Suprapubic skin (tissue), 4 donors: ENCODE measurements around the gene ANO2. TPM values are rescaled to one million over a fixed set of nuclear protein-coding genes. Genes with fewer than 3 reads are reported as not detected.

Experiments used
- DNase-seq, 2 donors: peaks; one replicate each; pipeline ENCODE4 v3.0.0-alpha.2; 2019; ENCODE audit warnings: low spot score in 2 of 2
- H3K27ac ChIP-seq: fragments of 200-600 bp; sonication (generic); one replicate; pipeline ENCODE4 v1.5.1; 2019
- H3K27me3 ChIP-seq: fragments of 200-600 bp; sonication (generic); one replicate; pipeline ENCODE4 v1.5.1; 2019
- H3K36me3 ChIP-seq: fragments of 200-600 bp; sonication (generic); one replicate; pipeline ENCODE4 v1.5.1; 2019
- H3K4me1 ChIP-seq: fragments of 200-600 bp; sonication (generic); one replicate; pipeline ENCODE4 v1.5.1; 2019
- H3K4me3 ChIP-seq: fragments of 200-600 bp; sonication (generic); one replicate; pipeline ENCODE4 v1.5.1; 2019; ENCODE audit warnings: mild to moderate bottlenecking
- H3K9me3 ChIP-seq: fragments of 200-600 bp; sonication (generic); one replicate; pipeline ENCODE4 v1.5.1; 2019
- CTCF ChIP-seq, 2 donors: fragments of 200-600 bp in 1 of 2; fragments of 450-650 bp in 1 of 2; sonication (generic) in 1 of 2; IDR thresholded peaks; one replicate each; pipeline ENCODE4 v1.5.1; 2016 to 2019; ENCODE audit warnings: antibody characterized with exemption in 2 of 2, mild to moderate bottlenecking in 1 of 2, moderate library complexity in 1 of 2
- EP300 ChIP-seq: sonication (generic); formaldehyde crosslinking; IDR thresholded peaks from one replicate; pipeline ENCODE4 v1.6.1; 2017; ENCODE audit warnings: antibody characterized with exemption
- POLR2A ChIP-seq, 2 donors: fragments of 450-650 bp; IDR thresholded peaks; one replicate each; pipeline ENCODE4 v1.6.1; 2017; ENCODE audit warnings: antibody characterized with exemption in 2 of 2, mild to moderate bottlenecking in 2 of 2, moderate library complexity in 2 of 2
- POLR2AphosphoS5 ChIP-seq, 3 donors: sonication (generic); formaldehyde crosslinking; IDR thresholded peaks; one replicate each; pipeline ENCODE4 v1.6.1; 2017; ENCODE audit warnings: antibody characterized with exemption in 3 of 3
- WGBS: methylation state at CpG from one replicate; pipeline ENCODE4 v1.1.5; 2018; 5-methylcytosine and 5-hydroxymethylcytosine counted together
- total RNA-seq, 4 donors: library from RNA; depleted of rRNA; stranded (reverse); fragments of >200 nt; gene quantifications; one replicate each; pipeline ENCODE4 v1.1.0, GENCODE V29; 2016

ANO2 gene
- total RNA-seq, 4 donors from 2014 or later, result 1.1 to 9.7 (median 2.0) TPM

- 63% methylated on average over 7 of the region's 9 CpGs for WGBS
- no peak overlapping the region for H3K27ac ChIP-seq
- TF ChIP-seq CTCF (IDR thresholded peaks at IDR 0.05) (no peak), POLR2A (IDR thresholded peaks at IDR 0.05) (no peak), POLR2AphosphoS5 (IDR thresholded peaks at IDR 0.05) (no peak), EP300 (no peak)
- H3K9me3 ChIP-seq, result no peaks in the 10 kb centered on the region
- no peaks in the 10 kb centered on the region for H3K27me3 ChIP-seq
- H3K4me3 ChIP-seq, result no peak overlapping the region
- H3K36me3 ChIP-seq, result no peaks in the 10 kb centered on the region
- no peak for DNase-seq
- no peaks in the 10 kb centered on the region for H3K4me1 ChIP-seq
Observed at GRCh38 chr12:5984873-5985272, 39.8 kb upstream of the ANO2 start.

- Histone ChIP-seq H3K36me3 (no peaks in the 10 kb centered on the region), H3K4me3 (no peak overlapping the region), H3K9me3 (no peaks in the 10 kb centered on the region), H3K27me3 (no peaks in the 10 kb centered on the region), H3K4me1 (no peaks in the 10 kb centered on the region), H3K27ac (no peak overlapping the region)
- no peak for DNase-seq
- 82% methylated on average over 4 of the region's 4 CpGs for WGBS
- TF ChIP-seq CTCF (IDR thresholded peaks at IDR 0.05), result no peak
Observed at GRCh38 chr12:5982106-5982505, 37.0 kb upstream of the ANO2 start.

- Histone ChIP-seq H3K4me3 (no peak overlapping the region), H3K9me3 (no peaks in the 10 kb centered on the region), H3K27ac (no peak overlapping the region), H3K4me1 (no peaks in the 10 kb centered on the region), H3K36me3 (no peaks in the 10 kb centered on the region), H3K27me3 (no peaks in the 10 kb centered on the region)
- 87% methylated on average over 6 of the region's 6 CpGs for WGBS
- TF ChIP-seq CTCF (IDR thresholded peaks at IDR 0.05) (no peak), POLR2A (IDR thresholded peaks at IDR 0.05) (no peak), EP300 (no peak), POLR2AphosphoS5 (IDR thresholded peaks at IDR 0.05) (no peak)
- no peak for DNase-seq
Observed at GRCh38 chr12:5977556-5977955, 32.5 kb upstream of the ANO2 start.

- H3K36me3 ChIP-seq, result no peaks in the 10 kb centered on the region
- no peaks in the 10 kb centered on the region for H3K9me3 ChIP-seq
- DNase-seq, result no peak
- H3K4me1 ChIP-seq, result no peaks in the 10 kb centered on the region
- no peak overlapping the region for H3K27ac ChIP-seq
- WGBS, result 41% methylated on average over 6 of the region's 6 CpGs
- H3K4me3 ChIP-seq, result no peak overlapping the region
- no peaks in the 10 kb centered on the region for H3K27me3 ChIP-seq
- TF ChIP-seq POLR2A (IDR thresholded peaks at IDR 0.05), result no peak
- TF ChIP-seq POLR2AphosphoS5 (IDR thresholded peaks at IDR 0.05), result no peak
Observed at GRCh38 chr12:5976711-5977110, 31.7 kb upstream of the ANO2 start.

GRCh38 chr12:5976196-5976595 is 31.1 kb upstream of the ANO2 start:
- no peaks in the 10 kb centered on the region for H3K9me3 ChIP-seq
- no peaks in the 10 kb centered on the region for H3K27me3 ChIP-seq
- H3K4me3 ChIP-seq, result no peak overlapping the region
- TF ChIP-seq POLR2AphosphoS5 (IDR thresholded peaks at IDR 0.05) (no peak), EP300 (no peak), CTCF (IDR thresholded peaks at IDR 0.05) (no peak), POLR2A (IDR thresholded peaks at IDR 0.05) (no peak)
- H3K27ac ChIP-seq, result no peak overlapping the region
- no peak for DNase-seq
- 84% methylated on average over 8 of the region's 9 CpGs for WGBS
- H3K4me1 ChIP-seq, result no peaks in the 10 kb centered on the region
- H3K36me3 ChIP-seq, result no peaks in the 10 kb centered on the region

- 85% methylated on average over 8 of the region's 8 CpGs for WGBS
- no peaks in the 10 kb centered on the region for H3K27me3 ChIP-seq
- DNase-seq, result no peak
- H3K9me3 ChIP-seq, result no peaks in the 10 kb centered on the region
- no peaks in the 10 kb centered on the region for H3K36me3 ChIP-seq
- no peaks in the 10 kb centered on the region for H3K4me1 ChIP-seq
- H3K4me3 ChIP-seq, result no peak overlapping the region
- no peak overlapping the region for H3K27ac ChIP-seq
- TF ChIP-seq CTCF (IDR thresholded peaks at IDR 0.05), result no peak
- no peak for TF ChIP-seq POLR2A (IDR thresholded peaks at IDR 0.05)
- no peak for TF ChIP-seq POLR2AphosphoS5 (IDR thresholded peaks at IDR 0.05)
Observed at GRCh38 chr12:5973461-5974115, 28.5 kb upstream of the ANO2 start.
